Stimulated activated CD4-positive, alpha-beta T cell treated with anti-CD3 and anti-CD28 coated beads, Interleukin-4, amount 100 ng/mL, for 1 hour (primary cell): ENCODE measurements around the gene UBXN6.

ENCODE experiments used
- DNase-seq: peaks from one replicate; pipeline ENCODE4 v3.0.0-alpha.2; 2020

The UBXN6 gene

GRCh38 chr19:4493104-4493928 is 35.7 kb upstream of the UBXN6 start:
- no peak for DNase-seq

GRCh38 chr19:4492337-4493103 is 34.9 kb upstream of the UBXN6 start:
- DNase-seq, result no peak

DNA sequence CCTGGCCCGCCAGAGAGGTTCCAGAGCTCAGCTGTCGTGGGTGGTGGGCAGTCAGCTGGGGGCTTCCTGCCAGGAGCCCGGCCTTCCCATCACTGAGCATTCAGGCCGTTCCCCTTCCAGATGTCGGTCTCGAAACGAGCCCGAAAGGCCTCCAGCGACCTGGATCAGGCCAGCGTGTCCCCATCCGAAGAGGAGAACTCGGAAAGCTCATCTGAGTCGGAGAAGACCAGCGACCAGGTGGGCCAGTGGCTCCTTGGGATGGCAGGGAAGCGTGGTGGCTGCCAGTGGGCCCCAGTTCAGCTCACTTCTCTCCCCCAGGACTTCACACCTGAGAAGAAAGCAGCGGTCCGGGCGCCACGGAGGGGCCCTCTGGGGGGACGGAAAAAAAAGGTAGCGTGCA is 33.9 kb upstream of the UBXN6 start:
- no peak for DNase-seq

DNA sequence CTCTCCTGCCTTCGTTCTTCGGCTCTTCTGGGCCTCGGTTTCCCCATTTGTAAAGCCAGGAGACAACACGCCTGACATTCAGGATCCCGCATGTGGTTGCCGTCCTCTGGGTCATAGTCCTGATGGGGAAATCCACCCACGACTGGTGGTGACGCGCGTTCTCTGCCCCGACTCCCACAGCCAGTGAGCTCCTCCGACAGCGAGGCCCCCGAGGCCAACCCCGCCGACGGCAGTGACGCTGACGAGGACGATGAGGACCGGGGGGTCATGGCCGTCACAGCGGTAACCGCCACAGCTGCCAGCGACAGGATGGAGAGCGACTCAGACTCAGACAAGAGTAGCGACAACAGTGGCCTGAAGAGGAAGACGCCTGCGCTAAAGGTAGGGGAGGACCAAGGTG is 30.9 kb upstream of the UBXN6 start:
- no peak for DNase-seq

GRCh38 chr19:4487572-4487971 is 30.0 kb upstream of the UBXN6 start:
- no peak for DNase-seq

DNA sequence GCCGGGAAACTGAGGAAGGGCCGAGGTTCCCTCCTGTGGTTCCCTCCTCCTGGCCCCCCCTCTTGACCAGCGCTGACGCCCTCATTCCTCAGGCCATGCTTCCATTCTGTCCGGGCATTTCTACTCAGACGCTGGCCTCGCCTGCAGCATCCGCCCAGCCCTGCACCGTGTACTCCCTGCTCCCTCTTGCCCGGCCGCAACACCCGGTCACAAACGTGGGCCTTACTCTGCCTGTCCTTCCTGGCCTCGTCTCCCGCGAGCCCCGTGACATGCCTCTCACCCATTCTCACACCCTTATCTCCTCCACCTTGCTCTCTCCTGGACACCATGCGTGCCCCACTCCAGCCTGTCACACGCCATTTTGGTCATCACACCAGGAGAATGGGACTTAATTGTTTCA is 25.8 kb upstream of the UBXN6 start:
- DNase-seq, result no peak

- no peak for DNase-seq
Observed at GRCh38 chr19:4482721-4483364, 25.2 kb upstream of the UBXN6 start.

- DNase-seq, result no peak
Observed at GRCh38 chr19:4477034-4477801, 19.6 kb upstream of the UBXN6 start.

DNA sequence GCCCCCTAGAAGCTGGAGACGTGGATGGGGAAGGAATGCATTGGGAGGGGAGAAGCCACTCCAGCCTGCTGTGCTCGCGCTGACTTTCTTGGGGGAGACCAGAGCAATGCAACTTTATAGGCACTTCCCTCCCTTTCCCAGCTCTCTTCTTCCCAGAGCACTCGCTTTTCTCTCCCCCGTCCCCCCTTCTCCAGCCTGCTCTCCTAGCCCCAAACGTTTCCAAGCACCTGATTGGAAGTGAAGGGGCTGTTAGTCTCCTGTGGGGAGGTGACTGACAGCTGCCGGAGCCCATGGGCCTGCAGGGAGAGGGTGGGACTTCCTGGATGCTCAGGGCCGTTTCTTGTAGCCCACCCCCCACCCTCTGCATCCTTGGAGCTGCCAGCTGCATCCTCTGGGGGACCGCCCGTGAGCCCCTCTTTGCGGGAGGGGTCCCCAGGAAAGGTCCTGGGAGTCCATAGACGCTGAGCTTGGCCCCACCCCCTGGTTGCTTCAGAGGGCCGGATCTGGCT is 17.0 kb upstream of the UBXN6 start:
- peak; percentile 21 for DNase-seq

DNA sequence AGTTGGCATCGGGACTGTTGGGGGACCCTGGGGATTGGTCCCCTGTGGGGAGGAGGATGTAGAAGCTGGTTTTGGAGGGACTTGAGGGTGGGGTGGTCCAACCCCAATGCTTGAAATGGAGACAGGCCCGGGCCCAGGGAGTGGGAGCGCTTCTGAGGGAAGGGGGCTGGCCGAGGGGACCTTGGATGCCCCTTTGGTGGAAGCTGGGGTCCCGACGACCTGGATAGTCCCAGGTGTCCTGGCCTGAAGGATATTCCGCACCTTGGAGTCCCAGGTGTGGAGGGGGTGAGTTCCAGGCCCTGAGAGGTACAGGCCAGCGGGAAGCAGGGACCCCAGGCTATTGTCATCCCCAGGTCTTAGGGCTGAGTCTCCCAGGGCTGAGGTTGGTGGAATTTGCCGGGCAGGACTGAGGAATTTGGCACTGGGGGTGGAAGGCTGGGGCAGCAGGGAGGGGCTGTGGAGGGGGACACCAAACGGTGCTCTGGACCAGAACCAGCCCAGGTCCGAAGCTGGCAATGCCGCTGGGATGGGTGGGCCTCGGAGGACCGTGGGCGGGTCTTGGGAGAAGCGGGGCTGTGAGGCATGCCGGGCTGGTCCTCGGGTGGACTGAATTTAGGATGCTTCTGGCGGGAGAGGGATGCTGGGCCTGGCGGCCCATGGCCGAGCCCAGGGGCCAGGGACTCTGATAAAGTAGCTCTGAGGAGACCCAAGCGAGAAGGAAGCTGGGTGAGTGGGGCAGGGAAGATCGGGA is 16.3 kb upstream of the UBXN6 start:
- no peak for DNase-seq

- no peak for DNase-seq
Observed at GRCh38 chr19:4473011-4473762, 15.6 kb upstream of the UBXN6 start.

DNA sequence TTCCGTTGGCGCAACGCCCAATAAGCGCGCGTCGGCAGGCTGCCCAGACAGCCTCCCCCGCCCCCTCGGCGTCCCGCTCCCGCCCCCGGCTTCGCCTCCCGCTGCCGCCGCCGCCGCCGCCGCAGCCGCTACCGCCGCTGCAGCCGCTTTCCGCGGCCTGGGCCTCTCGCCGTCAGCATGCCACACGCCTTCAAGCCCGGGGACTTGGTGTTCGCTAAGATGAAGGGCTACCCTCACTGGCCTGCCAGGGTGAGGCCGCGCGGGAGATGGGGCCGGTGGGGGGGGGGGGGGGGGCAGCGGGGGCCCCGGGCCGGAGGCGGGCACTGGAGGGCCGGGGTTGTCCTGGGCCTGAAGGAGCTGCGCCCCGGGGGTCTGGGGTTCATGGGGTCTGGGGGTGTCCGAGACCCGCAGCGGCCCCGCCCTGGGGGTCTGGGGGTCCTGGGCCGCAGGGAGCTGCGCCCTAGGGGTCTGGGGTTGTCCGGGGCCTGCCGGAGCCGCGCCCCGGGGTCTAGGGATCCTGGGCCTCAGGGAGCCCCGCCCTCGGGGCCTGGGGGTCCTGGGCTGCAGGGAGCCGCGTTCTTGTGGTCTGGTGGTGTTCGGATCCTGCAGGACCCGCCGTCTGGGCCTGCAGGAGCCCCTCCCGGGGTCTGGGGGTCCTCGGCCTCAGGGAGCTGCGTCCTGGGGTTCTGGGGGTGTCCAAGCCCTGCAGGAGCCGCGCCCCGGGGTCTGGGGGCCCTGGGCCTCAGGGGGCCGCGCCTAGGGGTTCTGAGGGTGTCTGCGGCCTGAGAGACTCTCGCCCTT is 14.8 kb upstream of the UBXN6 start, which contains the start of gene HDGFL2:
TSS of gene HDGFL2 (plus strand) at position 124 of the 801 bp plus-strand sequence. CDS start at position 178, 54 bp downstream.
- peak; percentile 96 for DNase-seq

- DNase-seq, result peak; percentile 95
Observed at GRCh38 chr19:4471403-4472173, 14.0 kb upstream of the UBXN6 start.

DNA sequence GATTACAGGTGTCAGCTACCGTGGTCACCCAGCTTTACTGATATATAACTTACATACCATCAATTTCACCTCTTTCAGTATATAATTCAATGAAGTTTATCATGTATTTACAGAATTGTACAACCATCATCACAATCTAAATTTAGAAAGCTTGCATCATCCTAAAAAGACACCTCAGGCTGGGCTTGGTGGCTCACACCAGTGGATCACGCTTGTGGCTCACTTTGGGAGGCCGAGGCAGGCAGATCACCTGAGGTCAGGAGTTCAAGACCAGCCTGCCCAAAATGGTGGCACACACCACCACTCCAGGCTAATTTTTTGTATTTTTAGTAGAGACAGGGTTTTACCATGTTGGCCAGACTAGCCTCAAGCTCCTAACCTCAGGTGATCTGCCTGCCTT is 10.2 kb upstream of the UBXN6 start:
- no peak for DNase-seq

- no peak for DNase-seq
Observed at GRCh38 chr19:4464815-4465581, 7.4 kb upstream of the UBXN6 start.

GRCh38 chr19:4456843-4457653 is 546 bp downstream of the UBXN6 start:
- peak; percentile 51 for DNase-seq

DNA sequence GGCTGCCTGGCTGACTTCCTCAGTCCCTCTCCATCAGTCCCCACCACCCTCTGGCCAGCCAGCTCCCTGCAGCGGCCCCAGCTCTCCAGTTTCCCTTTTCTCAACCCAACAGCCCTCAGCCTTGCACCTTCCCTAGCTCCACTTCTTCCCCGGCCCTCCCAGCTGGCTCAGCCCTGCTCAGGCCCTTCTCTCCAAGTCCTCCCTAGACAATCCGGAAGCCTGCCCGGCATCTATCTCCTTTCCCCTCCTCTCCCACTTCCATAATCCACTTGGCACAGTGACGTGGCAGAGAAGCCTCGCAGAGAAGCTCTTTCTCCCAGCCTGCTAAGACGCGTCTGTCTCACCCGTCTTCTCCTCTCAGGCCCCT is 1.1 kb downstream of the UBXN6 start:
- DNase-seq, result no peak
